ENCODE measurements around the gene CLEC17A. TPM values are rescaled to one million over a fixed set of nuclear protein-coding genes. Genes with fewer than 3 reads are reported as not detected.
"Not testable (repeated sequence)": the region's sequence is repeated elsewhere in the genome, so short reads cannot be mapped to it uniquely, and the experiment has no call there.

CLEC17A gene
- polyA plus RNA-seq, 4 donors: 0.08 to 0.24 (median 0.22) TPM; not detected in 1

DNA sequence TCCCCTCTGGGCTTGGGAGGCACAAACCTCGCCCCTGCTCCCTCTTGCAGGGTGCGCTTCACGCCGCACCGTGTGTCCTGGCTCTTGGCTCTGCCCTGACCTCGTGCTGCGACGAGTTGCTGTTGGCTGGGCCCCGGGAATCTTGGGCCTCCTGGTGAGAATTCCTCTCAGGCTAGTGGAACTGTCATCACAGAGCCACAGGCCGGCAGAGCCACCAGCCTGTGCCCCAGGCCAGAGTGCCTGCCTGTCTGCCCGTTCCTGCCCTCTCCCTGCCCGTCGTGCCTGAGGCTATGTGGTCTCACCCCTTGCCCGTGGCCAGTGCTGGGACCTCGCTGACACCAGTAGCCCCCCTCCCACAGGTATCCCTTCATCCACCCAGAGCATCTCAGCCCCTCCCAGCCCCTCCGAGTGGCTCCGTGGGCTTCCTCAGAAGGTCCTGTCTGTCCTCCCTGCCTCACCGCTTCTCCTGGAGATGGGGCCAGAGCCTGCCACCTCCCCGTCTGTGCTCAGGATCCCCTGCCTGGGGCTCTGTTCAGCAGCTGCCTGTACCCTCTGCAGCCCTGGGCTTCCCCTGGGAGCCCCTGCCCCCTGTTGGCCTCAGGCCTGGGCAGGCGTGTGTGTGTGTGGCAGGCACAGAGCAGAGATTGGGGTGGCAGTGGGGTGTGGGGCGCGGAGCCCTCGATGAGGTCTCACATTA lies 24.4 kb upstream of the CLEC17A start:
- no peak for DNase-seq (ENCODE audit: low read depth in 4 of 4, low spot score in 3 of 4)

DNA sequence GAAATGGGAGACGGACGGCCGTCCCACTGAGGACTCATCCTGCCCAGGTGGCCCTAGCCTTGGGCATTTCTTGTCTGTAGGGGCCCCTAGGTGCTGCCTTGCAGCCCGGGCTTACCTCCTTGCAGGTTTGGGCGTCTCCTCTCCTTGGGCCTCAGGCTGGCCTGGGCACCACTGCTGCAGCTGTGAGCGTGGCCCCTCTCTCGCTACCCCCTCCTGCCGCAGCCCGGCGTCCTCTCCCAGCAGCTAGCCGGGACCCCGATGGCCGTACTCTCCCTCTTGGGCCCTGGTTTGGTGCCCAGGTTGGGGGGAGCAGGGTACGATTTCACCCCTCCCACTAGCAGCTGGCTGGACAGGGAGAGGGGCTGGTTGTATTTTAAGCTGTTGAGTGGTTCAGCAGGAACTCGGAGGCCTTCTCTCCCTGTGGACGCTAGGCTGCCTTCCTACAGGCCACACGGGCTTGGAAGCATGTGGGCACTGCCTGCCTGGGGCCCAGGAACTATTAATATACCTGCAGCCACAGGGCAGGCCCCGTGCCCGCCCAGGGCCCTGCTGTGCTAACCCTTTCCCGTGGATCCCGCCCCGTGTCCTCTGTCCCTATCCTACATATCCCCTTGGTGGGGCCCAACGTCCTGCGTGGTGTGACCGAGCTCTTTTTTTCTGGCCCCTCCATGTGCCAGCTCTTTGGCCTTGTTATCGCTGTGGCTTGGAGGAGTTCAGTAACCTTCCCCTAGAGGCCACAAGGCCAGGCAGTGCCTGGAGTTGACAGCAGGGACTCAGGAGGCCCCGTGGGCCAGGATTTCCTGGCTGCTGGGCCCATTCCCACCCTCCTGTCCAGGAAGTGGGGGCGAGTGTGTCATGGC lies 22.7 kb upstream of the CLEC17A start:
- DNase-seq (ENCODE audit: low read depth in 4 of 4, low spot score in 3 of 4): no peak

DNA sequence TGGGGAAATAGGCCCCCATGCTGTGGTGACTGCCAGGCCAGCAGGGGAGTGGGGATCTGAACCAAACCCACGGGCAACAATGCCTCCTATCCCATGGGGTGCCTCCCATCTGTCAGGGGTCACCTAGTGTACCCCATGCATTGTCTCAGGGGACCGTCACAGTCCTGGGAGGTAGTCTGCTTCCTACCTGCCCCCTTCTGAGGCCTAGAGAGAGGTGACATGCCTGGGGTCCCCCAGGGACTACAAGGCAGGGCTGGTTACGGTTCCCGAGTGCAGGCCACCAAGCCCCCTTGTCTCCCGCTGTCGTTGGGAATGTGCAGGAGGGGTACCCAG lies 22.1 kb upstream of the CLEC17A start:
- DNase-seq (ENCODE audit: low read depth in 4 of 4, low spot score in 3 of 4): no peak

DNA sequence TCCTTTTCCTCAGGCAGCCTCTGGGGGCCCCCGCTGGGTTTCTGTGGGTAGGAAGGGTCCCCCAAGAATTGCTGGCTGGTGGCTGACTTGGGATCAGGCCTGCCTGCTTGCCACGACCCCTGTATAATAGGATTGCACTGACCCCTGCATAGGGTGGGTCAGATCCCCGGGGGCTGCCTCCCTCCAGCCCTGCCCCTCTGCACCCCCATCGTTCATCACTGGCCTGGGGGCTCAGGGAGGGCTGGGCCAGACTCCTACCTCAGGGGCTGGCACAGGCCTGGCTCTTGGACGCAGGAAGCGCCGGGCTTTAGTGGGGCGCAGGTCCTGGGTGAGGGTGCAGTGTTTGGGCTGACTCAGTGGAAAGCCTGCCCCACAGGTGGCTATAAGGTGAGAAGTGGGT lies 21.6 kb upstream of the CLEC17A start:
- no peak for DNase-seq (ENCODE audit: low read depth in 4 of 4, low spot score in 3 of 4)

DNA sequence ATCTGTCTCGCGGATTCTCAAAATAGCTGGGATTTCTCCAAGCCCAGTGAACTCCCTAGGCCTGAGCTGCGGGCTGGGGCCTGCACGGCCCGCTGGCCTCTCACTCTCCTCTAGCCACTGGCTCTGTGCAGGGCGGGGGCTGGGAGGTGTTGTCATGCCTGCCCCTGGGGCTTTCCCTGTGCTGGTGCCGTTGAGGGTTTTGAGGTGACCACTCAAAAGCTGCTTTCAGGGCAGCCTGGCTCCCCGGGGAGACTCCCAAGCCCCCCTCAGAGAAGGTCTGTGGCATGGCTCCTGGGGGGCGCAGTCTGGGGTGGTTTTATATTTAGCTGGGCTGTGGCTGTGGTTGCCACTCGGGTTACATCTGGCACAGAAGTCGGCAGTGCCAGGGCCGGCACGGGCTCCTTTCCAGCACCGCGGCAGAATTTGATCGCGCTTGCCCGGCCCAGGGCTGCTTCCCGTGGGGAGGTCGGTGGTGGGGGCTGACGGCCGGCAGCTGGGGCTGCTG lies 21.0 kb upstream of the CLEC17A start:
- DNase-seq (ENCODE audit: low read depth in 4 of 4, low spot score in 3 of 4): no peak

DNA sequence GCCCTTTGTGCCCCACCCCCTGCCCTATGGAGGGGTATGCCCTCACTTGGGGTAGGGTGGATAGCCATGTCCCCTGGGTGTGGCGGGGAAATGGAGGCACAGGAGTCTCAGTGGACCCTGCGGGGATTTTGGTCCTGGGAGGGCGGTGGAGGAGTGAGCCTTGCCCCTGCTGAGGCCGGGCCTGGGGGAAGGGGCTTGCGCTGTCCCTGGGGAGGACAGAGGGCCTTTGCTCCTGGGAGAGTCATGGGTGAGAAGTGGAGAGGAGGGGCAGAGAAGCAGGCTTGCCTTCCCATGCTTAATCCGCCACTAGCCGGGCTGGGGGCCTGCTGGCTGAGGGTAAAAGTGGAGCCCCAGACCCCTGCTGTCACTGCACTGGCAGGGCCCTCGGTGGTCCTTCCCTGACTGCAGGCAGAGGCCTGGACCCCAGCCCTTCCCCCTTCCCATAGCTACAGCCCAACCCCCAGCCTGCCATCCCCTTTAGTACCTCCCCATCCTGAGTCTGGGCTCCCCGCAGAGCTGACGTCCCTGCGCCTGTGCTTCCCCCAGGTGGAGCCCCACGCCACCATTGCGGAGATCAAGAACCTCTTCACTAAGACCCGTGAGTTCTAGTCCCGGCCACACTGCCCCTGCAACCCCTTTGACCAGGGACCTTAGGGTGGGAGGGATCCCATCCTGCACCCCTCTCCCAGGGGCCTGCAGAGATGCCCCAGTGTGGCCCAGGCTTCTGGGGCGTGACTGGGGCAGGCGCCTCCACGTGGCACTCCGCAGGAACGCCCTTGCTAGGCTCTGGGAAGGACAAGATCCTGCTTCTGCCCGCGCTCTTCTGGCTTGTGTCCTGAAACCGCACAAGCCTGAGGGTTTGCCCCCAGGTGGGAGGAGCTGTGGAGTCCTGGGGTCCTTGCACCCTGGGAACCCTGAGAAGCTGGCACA lies 20.0 kb upstream of the CLEC17A start:
- no peak for DNase-seq (ENCODE audit: low read depth in 4 of 4, low spot score in 3 of 4)

DNA sequence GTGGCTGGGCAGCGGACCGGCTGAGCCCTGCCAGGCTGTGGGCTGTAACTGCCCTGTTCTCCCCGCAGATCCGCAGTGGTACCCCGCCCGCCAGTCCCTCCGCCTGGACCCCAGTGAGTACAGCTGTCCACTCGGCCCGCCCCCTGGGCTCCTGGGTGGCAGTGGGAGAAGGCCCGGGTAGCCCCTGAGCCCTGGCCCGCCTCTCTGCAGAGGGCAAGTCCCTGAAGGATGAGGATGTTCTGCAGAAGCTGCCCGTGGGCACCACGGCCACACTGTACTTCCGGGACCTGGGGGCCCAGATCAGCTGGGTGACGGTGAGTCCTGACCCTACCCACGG lies 19.3 kb upstream of the CLEC17A start:
- no peak for DNase-seq (ENCODE audit: low read depth in 4 of 4, low spot score in 3 of 4)

DNA sequence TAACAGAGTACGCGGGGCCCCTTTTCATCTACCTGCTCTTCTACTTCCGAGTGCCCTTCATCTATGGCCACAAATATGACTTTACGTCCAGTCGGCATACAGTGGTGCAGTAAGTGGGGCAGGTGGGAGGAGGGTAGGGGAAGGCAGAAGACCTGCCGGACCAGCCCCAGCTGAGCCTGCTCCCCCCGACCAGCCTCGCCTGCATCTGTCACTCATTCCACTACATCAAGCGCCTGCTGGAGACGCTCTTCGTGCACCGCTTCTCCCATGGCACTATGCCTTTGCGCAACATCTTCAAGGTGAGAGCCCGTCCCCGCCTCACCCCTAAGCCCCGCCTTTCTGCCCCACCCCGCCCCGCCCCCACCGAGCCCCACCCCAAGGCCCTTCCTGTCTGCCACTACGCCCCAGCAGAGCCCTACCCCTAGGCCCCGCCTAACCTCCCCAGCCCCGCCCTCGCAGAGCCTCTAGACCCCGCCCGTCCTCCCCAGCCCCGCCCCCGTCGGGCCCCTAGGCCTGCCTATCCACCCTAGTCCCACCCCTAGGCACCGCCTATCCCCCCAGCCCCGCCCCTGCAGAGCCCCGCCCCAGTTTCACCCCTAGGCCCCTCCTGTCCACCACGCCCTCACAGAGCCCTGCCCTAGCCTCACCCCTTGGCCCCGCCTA lies 18.8 kb upstream of the CLEC17A start:
- no peak for DNase-seq (ENCODE audit: low read depth in 4 of 4, low spot score in 3 of 4)

DNA sequence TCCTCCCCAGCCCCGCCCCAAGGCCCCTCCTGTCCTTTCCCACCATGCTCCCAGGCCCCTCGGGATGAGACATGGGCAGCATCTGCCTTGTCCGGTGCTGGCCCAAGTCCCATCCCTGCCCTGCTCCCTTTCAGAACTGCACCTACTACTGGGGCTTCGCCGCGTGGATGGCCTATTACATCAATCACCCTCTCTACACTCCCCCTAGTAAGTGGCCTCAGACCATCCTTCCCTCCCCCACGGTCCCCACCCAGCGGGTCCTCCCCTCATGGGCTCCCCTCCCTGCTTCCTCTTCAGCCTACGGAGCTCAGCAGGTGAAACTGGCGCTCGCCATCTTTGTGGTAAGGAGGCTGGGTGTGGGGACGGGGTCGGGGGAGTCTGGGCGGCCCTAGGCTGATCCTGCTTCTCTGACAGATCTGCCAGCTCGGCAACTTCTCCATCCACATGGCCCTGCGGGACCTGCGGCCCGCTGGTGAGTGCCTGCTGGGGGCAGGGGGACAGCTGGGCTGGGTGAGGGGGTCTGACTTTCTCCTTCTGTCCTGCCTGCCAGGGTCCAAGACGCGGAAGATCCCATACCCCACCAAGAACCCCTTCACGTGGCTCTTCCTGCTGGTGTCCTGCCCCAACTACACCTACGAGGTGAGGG lies 18.1 kb upstream of the CLEC17A start:
- DNase-seq (ENCODE audit: low read depth in 4 of 4, low spot score in 3 of 4): not testable (repeated sequence)

DNA sequence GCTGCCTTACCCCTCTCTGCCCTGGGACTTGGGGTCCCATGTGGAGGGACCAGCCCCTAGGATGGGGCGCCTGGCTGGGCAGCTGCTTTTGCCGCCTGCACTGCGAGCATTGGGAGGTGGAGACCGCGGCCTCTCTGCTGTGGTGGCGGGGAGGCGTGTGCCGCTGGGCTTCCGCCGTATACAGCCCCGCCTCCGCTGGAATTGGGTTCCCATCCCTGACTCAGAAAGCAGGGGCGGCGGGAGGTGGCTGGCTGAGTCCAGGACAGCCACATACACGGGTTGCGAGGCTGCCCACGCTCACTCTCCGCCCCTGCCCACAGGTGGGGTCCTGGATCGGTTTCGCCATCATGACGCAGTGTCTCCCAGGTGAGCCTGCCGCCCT lies 17.6 kb upstream of the CLEC17A start:
- DNase-seq (ENCODE audit: low read depth in 4 of 4, low spot score in 3 of 4): no peak

DNA sequence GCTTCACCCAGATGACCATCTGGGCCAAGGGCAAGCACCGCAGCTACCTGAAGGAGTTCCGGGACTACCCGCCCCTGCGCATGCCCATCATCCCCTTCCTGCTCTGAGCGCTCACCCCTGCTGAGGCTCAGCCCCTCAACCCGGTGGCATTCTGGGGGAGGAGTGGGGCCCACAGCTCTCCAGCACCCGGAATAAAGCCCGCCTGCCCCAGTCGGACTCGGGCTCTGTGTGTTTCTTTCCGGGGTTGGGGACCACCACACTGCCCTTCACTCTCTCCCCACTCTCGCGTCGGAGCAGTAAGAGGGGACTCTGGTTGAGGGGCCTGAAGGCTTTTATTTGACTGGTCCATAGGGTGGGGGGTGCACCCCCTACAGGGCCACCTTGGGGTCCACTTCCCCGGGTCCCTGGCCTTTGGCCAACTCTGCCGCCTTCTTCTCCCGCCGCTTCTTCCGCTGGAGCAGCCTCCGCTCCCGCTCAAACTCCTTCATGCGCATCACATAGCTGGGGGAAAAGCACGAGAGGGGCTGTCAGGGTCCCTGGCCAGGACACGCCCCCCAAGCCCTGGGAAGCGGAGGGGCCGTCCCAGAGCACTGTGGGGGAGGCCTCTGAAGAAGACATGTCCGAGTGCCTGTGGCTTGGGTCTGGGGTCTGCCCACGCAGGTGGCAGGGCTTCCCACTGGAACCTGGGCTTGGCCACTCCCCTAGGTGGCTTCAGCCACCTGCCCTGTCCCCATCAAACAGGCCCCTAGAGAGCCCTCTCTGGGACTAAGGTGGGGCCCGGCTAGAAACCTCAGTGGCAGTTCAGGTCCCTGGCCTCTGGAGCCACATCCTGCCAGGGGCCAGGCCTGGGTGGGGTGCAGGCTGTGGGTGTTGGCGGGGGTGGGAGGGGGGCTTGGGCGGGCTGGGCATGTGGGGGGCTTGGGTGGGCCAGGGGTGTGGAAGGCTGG lies 16.8 kb upstream of the CLEC17A start:
- no peak for DNase-seq (ENCODE audit: low read depth in 4 of 4, low spot score in 3 of 4)

DNA sequence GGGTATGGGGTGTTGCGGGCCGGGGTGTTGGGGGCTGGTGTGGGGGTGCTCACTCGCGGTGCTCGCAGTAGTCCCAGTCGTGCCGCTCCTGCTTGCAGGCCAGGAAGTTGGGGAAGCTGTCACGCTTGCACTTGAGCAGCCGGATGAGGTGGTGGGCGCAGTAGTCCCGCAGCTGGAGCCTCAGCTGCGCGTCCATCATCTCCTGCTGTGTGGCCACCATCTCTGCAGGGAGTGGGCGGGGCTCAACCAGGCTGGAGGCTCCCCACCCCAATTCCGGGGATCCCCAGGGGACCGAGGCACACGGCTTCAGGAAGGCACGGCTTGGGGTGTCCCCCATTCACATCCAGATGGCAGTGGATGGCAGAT lies 16.2 kb upstream of the CLEC17A start:
- DNase-seq (ENCODE audit: low read depth in 4 of 4, low spot score in 3 of 4): no peak

DNA sequence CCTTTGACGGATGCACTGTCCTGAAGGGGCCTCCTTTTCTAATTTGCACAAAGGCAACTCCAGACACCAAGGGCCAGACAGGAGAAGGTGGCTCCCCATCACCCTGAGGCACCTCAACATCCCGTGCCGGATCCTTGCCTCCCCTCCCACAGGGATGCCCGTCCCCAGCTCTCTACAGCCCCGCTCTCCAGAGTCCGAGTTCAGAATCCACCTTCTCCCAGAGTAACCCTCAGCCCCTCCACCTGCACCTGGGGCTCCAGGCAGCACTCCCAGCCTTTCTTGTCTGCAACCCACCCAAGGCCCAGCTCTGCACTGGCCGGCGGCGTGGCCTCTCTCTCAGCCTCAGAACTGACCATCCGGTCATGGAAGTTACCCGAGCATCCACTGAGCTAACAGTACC lies 15.8 kb upstream of the CLEC17A start:
- no peak for DNase-seq (ENCODE audit: low read depth in 4 of 4, low spot score in 3 of 4)

DNA sequence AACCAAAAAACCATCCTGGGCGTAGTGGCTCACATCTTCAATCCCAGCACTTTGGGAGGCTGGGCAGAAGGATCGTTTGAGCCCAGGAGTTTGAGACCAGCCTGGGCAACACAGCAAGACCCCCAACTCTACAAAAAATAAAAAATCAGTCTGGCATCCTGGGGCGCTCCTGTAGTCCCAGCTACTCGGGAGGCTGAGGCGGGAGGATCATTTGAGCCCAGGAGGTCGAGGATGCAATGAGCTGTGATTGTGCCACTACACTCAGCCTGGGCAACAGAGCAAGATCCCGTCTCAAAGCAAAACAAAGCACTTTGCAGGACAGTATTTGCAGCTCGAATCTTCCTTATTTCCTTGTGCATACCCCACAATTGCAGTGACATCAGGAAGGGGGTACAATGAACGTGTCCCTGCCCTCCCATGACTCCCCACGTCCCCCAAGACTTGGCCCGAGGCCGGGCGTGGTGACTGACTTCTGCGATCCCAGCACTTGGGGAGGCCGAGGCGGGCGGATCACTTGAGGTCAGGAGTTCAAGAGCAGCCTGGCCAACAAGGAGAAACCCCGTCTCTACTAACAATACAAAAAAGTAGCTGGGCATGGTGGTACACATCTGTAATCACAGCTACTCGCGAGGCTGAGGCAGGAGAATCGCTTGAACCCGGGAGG lies 11.9 kb upstream of the CLEC17A start:
- no peak for DNase-seq (ENCODE audit: low read depth in 4 of 4, low spot score in 3 of 4)

DNA sequence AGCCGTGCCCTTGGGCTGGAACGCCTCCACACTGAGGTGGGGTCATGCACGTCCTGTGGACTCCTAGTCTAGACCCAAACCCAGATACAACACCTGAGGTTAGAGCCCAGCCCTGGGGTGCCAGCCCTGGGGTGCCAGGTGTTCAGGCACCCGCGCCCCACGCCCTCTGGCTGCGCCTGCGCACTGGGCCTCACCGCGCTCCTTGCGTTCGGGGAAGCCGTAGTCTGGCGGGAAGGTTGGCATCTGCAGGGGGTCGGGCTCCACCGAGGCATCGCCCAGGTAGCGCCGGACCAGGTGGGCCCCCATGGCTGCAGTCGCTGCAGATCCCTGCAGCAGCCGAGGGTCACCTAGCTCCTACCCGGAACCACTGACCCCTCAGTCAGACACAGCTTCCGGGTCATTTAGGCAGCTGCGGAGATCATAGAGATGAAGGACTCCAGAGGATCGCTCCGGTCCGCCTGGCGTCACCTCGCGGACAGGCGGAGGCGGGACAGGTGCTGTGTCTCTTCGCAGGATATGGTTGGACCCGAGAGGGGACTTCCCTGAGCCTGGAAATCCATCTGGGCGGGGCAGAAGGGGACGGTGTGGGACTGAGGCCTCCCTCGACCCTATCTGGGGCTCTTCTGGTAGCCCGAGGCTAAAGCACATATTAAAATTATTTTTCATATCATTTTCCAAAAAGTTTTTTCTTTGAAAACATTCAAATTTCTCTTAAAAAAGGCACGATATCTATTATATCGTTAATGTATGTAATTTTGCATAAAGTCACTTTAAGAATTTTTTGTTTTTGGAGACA lies 11.0 kb upstream of the CLEC17A start, which contains the start of gene NDUFB7:
NDUFB7 (minus strand) TSS at position 372 of the 796 bp plus-strand sequence; CDS start at position 306, 66 bp downstream.
- DNase-seq (ENCODE audit: low read depth in 4 of 4, low spot score in 3 of 4): peak; percentile 76 to 85 (median 80)

DNA sequence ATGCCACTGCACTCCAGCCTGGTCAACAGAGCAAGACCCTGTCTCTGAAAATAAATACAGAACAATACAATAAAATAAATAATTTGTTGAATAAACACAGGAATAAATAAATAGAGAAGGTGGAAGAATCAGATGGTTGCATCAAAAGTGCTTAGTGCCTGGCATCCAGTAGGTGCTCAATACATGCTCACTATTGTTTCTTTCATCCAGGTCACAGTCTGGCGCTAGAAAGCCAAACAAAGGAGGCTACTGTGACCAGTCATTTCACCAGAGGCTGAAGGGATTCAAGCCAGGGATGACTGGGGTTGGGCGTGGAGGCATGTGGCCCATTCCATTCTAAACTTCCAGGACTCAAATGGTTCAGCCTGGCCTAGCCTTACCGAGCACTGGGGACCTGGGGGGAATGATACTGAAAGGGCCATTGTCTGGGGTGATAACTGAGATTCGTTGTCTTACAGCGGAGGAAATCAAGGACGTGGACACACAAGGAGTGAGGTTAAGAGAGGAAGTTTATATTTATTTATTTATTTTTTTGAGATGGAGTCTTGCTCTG lies 7.4 kb upstream of the CLEC17A start:
- DNase-seq (ENCODE audit: low read depth in 4 of 4, low spot score in 3 of 4): no peak

DNA sequence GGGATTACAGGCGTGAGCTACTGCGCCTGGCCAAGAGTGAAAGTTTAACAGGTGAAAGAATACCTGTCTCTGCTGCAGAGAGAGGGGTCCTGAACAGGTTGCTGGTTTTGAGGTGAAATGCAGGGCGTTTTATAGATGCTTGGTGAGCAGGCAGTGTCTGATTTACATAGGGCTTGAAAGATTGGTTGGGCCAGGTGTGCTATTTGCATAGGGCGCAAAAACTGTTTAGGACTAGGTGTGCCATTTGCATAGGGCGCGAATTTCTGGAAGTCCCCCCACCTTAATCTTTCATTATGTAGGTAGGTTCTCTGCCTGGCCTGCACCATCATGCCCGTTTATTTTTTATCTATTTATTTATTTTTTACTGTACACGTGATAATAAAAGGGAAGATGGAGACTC lies 6.5 kb upstream of the CLEC17A start:
- no peak for DNase-seq (ENCODE audit: low read depth in 4 of 4, low spot score in 3 of 4)

Data from right renal pelvis (tissue), 4 donors.